Panc1 (cell line): Measurements from ENCODE around the gene ECEL1.
"Not testable (repeated sequence)": the region's sequence is repeated elsewhere in the genome, so short reads cannot be mapped to it uniquely, and the experiment has no call there.

Source experiments
- CTCF ChIP-seq: fragments of 450-650 bp; IDR thresholded peaks from 2 replicates; pipeline ENCODE4 v1.5.1; 2017; ENCODE audit warnings: mild to moderate bottlenecking
- POLR2AphosphoS5 ChIP-seq: IDR thresholded peaks from 2 replicates; pipeline ENCODE4 v1.6.1; 2012; ENCODE audit warnings: mild to moderate bottlenecking, low read depth, low read length, moderate library complexity
- REST ChIP-seq, 2 experiments: IDR thresholded peaks; 2 replicates each; pipeline ENCODE4 v1.6.1; 2011 to 2012; ENCODE audit warnings: low read depth in 2 of 2, control low read depth in 1 of 2, low read length in 1 of 2, mild to moderate bottlenecking in 1 of 2, moderate library complexity in 1 of 2; ENCODE audit not compliant: insufficient read depth in 1 of 2
- SIN3A ChIP-seq: IDR thresholded peaks from 2 replicates; pipeline ENCODE4 v1.6.1; 2012; ENCODE audit warnings: low read depth, mild to moderate bottlenecking, low read length, moderate library complexity, borderline replicate concordance; ENCODE audit not compliant: insufficient read depth
- TCF7L2 ChIP-seq: IDR thresholded peaks from 2 replicates; pipeline ENCODE4 v1.6.1; 2011; ENCODE audit warnings: mild to moderate bottlenecking, low read depth, low read length, inconsistent platforms

GRCh38 chr2:232451645-232452044 is 36.0 kb downstream of the ECEL1 start:
- TF ChIP-seq CTCF; REST (IDR thresholded peaks at IDR 0.05; ENCODE audit: insufficient read depth in 1 of 2, low read depth in 2 of 2, low read length in 1 of 2); SIN3A; TCF7L2; POLR2AphosphoS5: not testable (repeated sequence)
